HG02759 (cell line): ENCODE measurements around the gene HPSE2.
"Not testable (repeated sequence)": the region's sequence is repeated elsewhere in the genome, so short reads cannot be mapped to it uniquely, and the experiment has no call there.

Experiments
- ATAC-seq: cut with Tn5 transposase; IDR thresholded peaks from one replicate; pipeline ENCODE4 v1.9.1; 2021; ENCODE audit warnings: mild to moderate bottlenecking, moderate library complexity; ENCODE audit not compliant: unreplicated experiment

HPSE2 gene

GRCh38 chr10:99170116-99170675 lies 65.5 kb downstream of the HPSE2 start:
- no peak for ATAC-seq

DNA sequence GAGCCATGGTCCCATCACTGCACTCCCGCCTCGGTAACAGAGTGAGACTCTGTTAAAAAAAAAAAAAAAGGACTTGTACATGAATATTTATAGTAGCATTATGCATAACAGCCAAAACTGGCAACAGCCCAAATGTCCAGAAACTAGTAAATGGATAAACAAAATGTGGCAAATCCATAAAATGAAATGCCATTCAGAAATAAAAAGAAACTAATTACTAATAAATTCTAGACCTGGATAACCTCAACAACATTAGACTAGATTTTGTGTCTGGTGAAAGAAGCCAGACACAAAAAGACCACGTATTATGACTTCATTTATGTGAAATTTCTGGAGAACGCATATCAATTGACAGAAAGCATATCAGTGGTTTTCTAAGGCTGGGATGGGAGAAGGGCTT lies 74.5 kb downstream of the HPSE2 start:
- ATAC-seq, result no peak

- ATAC-seq, result no peak
Measured at GRCh38 chr10:99143651-99144050, 92.0 kb downstream of the HPSE2 start.

DNA sequence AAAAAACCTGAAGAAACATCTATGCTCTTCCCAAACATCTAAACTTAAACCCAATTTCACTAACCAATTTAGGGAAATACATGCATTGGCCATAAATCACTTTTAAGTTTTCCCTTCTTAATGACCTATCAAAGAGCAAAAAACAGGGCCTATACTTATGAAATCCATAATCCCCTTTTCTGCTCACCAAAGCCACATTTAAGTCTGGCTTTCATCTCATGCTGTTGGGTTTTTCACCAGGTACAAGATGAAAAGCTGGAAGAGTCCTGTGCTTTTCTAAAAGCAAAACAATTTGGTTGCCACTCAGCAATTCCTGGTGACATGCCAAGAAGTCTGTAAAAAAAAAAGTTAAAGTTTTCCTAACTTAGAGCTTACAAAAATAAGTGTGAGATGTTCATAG lies 92.6 kb downstream of the HPSE2 start:
- no peak for ATAC-seq

DNA sequence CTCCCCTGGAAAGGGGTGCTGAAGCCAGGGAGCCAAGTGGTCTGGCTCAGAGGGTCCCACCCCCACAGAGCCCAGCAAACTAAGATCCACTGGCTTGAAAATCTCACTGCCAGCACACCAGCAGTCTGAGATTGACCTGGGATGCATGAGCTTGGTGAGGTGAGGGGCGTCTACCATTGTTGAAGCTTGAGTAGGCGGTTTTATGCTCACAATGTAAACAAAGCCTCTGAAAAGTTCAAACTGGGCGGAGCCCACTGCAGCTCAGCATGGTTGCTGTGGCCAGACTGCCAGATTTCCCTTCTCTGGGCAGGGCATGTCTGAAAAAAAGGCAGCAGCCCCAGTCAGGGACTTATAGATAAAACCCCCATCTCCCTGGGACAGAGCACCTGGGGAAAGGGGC lies 102.8 kb downstream of the HPSE2 start:
- ATAC-seq, result not testable (repeated sequence)

GRCh38 chr10:99125879-99126278 lies 109.8 kb downstream of the HPSE2 start:
- ATAC-seq, result no peak

DNA sequence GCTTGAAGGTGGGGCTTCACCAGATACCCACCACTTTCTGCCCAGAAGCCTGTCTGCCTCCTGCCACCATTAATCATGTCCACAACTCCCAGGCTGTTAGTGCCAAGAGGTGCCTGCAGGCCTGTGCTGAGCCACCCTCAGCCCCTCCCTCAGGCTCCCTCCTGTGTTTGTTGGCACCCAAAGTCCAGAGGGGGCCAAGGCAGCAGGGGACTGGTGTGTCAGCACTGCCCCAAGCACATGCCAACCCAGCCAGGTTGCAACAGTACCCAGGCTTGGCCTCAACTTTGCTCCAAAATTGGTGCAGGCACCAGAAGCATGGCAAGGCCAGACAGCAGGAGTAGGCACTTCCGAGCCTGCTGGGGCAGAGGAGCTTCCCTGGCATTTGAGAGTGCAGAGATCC lies 111.3 kb downstream of the HPSE2 start:
- ATAC-seq, result no peak

DNA sequence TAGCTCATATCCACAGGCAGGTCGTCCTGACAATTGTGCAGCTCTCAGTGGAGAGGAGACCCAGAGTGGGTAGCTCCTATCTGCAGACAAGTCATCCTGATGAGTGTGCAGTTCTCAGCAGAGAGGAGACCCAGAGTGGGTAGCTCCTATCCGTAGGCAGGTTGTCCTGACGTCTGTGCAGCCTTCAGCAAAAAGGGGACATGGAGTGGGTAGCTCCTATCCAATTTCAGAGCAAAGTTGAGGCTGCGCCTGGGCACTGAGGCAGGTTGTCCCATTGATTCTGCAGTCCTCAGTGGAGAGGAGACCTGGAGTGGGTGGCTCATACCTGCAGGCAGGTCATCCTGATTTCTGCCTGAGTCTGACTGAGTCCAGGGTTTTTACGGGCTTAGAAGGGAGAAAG lies 111.8 kb downstream of the HPSE2 start:
- ATAC-seq, result no peak

DNA sequence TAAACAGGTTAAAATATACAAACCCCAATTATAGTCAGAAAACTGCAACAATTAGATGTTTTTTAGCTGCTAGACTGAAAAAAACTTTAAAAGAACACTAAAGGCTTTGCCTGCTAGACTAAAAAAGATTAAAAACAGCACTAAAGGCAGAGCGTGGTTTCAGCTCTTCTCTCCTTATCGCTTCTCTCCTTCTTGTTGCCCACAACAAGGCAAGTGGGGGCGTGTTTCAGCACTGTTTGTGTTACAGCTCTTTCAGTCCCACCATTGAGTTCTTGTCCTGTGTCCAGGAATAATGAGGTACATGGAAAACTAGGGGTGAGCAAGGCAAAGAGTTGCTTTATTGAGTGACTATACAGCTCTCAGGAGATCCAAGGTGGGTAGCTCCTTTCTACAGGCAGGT lies 112.3 kb downstream of the HPSE2 start:
- no peak for ATAC-seq

DNA sequence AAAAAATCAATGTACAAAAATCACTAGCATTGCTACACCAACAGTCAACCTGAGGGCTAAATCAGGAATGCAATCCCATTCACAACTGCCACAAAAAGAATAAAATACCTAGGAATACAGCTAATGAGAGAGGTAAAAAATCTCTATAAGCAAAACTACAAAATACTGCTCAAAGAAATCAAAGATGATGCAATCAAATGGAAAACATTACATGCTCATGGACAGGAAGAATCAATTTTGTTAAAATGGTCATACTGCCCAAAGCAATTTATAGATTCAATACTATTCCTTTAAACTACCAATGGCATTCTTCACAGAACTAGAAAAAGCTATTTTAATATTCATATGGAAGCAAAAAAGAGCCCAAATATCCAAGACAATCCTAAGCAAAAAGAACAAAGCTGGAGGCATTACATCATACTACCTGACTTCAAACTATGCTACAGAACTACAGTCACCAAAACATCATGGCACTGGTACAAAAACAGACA lies 116.3 kb downstream of the HPSE2 start:
- ATAC-seq, result no peak

DNA sequence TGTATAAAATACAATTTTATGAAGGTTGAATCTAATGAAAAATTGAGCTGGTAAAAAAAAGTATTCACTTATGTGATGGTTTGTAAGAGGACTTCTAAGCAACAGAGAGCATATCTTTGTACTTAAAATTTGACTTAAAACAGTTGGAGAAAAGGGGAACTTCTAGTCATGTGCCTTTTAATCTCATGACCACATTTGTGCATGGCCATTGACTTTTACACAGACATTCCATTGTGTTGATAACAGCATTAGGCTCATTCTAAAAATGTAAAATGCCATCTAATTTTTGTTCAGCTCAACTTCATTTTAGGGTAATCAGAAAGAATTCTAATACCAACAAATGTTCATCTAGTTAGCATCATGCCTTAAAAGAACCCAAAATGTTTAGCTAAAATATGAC lies 119.9 kb downstream of the HPSE2 start:
- no peak for ATAC-seq

DNA sequence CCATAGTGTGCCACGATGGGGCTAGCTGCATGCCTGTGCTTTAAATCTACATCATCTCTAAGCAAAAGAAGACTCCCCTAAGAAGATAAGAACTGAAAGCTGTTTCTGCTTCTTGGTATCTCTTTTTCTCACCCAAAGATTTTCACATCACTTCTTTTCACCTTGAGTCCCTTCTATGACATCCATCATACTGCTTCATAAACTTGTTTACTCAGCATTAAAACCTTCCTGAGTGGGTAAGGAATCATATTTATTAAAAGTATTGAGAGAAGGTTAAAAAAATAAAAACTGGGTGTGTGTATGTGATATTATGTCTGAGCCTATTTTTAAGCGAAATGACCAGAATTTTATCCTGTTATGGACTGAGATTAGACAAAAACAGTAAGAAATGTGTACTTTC lies 150.3 kb downstream of the HPSE2 start:
- no peak for ATAC-seq

- ATAC-seq, result no peak
Measured at GRCh38 chr10:99084161-99084560, 151.5 kb downstream of the HPSE2 start.

DNA sequence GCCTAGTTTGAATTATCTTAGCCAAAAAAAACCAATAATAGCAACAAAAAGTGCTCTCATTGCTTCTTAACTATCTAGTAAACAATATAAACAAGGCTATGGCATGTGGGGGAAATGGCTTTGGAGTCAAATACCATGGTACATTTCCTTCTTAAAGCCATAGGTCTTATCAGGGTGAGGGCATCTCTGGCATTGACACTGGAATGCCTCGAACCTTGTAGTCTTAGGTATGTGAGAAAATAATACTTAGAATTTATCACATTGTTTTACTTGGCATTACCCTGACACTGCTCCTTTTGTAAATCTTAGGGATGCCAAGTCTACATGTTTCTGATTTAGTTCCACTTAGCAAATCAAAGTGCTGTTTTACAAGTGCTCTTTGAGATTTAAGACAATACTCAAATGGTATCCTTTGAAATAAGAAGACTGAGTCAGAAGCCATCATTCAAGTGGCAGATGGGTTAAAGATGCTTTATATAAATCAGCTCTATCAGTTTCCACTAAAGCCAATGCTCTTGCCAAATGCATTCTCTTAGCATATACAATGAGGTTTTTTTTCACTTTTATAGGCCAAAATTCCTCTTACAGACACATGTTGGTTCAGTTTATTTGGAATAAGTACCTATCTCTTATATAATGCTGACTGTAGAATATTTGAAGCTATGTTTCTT lies 155.2 kb downstream of the HPSE2 start:
- no peak for ATAC-seq

- no peak for ATAC-seq
Measured at GRCh38 chr10:99062591-99062990, 173.1 kb downstream of the HPSE2 start.

DNA sequence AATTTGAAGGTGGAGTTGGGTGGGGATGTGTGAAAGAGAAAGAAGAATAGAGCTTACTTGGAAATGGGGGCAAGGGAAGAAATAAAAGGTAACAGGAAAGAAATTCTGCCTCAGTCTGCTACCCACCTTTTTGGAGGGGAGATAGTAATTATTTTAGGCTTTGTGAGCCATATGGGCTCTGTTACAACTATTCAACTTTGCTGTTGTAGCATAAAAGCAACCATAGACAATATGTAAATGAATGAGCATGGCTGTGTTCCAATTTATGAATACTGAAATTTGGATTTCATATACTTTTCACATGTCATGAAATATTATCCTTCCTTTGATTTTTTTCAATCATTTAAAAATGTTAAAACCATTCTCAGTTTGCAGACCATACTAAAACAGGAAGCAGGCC lies 176.9 kb downstream of the HPSE2 start:
- ATAC-seq, result no peak

GRCh38 chr10:99057936-99058690 lies 177.5 kb downstream of the HPSE2 start:
- no peak for ATAC-seq

- no peak for ATAC-seq
Measured at GRCh38 chr10:99045671-99046070, 190.0 kb downstream of the HPSE2 start.

DNA sequence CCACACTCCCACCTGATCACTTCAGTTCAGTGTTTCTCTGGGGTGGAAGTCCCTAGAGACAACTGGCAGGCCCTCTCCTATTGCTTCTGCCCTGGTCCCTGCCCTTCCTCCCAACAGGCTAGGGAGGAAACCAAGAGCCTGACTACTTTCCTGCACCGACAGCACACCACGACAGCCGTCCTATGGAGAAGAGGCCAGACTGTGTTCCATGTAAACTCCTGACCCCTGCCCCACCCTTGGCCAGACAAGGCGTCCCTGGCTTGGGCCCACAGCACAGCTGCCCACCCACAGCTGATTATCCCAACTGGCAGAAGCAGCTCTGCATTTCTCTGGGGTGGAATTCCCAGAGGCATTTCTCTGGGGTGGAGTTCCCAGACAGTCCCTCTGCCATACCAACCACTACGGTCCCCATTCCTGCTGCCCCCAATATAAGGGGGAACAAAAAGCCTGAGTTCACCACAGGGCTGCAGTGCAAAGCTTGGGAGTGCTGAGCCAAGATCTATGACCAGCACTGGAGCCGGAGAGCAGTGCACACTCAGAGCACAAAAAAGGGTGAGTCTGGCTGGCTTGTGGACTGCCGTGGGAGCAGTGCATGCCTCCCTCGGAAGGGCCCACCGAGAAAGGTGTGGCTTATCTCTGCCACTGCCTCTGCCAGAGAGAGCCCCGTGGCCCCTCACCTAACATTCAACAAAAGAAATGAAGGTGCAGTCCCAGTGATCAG lies 193.4 kb downstream of the HPSE2 start:
- no peak for ATAC-seq

DNA sequence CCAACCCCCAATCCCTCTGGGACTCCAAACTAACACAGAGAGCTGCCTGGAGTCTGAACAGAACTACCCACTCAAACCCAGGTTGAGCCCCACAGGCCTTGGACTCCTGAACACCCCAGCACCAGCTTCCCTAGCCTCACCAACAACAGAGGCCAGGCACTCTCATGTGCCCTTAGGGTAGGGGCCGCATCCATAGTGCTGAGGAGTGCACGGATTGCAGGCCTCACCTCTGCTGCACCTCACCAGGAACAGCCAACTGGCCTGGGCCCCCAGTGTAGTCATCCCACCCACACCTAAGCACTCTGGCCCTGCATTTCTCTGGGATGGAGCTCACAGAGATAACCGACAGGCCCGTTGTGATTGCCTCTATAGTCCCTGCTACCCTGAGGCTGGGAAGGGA lies 194.2 kb downstream of the HPSE2 start:
- no peak for ATAC-seq

GRCh38 chr10:99013885-99014284 lies 221.8 kb downstream of the HPSE2 start:
- ATAC-seq, result no peak

- ATAC-seq, result no peak
Measured at GRCh38 chr10:99010286-99010685, 225.4 kb downstream of the HPSE2 start.
